ENCODE data around the gene NINJ1.
"Not testable (repeated sequence)": the region's sequence is repeated elsewhere in the genome, so short reads cannot be mapped to it uniquely, and the experiment has no call there.

NINJ1 gene

DNA sequence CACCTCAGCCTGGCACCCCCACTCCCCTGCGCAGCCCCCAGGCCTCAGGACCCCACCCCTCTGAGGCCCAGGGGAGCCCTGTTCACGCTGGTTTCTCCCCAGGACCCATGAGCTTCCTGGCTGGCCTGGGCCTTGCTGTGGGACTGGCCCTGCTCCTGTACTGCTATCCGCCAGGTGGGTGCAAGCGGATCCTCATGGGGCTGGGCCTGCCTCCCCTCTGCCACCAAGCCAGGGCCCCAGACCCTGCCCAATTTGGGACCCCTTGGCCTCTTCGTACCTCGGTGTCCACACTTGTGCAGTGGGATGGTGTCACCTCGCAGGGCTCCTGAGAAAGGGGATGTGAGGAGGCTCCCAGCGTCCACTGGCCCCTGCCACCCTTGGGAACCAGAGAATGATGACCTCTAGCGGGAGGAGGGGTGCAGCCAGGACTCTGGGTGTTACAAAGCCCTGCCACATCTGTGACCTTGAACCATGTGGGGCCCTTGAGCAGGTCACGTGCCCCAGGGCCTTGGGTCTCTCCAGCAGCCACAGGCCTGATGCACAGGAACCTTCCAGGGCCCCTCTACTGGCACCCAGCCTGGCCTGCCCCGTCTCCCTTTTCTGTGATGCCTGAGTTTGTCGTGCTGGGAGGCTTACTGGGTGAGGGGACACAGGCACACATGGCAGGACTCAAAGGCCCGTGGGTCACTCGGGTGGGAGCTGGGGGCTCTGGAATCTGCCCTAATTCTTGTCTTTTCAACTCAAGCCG, 21.8 kb downstream of the NINJ1 start:
- no peak overlapping the region for H3K4me3 ChIP-seq (ENCODE audit: low read length)
- no peaks in the 10 kb centered on the region for H3K27me3 ChIP-seq (ENCODE audit: control insufficient read depth, insufficient read depth, low read length)
- no peaks in the 10 kb centered on the region for H3K9me3 ChIP-seq (ENCODE audit: control insufficient read depth, low read length)
- peaks cover 5% of the 10 kb centered on the region for H3K36me3 ChIP-seq (ENCODE audit: control insufficient read depth, insufficient read depth, low read length)
- H3K4me1 ChIP-seq (ENCODE audit: control insufficient read depth, insufficient read depth, low read length): peaks cover 20% of the 10 kb centered on the region
- no peak overlapping the region for H3K9ac ChIP-seq (ENCODE audit: low read length)

DNA sequence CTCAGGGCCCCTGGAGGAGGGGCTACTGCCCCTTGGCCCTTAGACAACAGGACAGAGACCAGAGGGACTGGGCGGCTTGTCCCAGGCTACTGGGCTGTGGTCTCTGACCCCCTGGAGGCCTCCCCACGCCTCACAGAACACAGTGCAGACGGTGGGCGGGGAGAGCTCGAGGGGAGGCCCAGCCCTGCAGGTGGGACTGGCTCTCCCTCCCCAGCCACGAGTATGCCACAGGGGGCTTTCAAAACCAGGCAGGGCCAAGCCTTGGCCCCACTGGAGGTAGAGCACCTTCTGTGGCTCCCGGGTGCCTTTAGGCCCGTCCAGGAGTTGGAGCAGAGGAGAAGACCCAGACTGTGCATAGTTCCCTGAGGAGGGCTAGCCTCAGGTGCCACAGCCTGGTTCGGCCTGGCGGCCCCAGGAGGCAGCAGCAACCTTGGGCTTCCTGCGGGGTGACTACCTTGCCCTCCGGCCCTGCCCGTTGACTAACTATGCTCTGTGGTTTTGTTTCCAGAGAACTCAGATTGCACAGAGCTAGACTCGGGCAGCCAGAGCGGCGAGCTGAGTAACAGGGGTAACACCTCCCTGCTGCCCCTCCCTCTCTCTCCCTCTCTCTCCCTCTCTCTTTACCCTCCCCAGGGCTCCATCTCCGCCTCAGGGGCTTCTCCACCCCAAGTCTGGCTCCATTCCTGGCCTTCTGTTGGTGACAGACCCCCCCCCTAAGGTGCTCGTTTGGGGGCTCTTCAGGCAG, 22.5 kb downstream of the NINJ1 start:
- Histone ChIP-seq H3K36me3 (ENCODE audit: control insufficient read depth, insufficient read depth, low read length) (peaks cover 5% of the 10 kb centered on the region), H3K4me1 (ENCODE audit: control insufficient read depth, insufficient read depth, low read length) (peaks cover 27% of the 10 kb centered on the region), H3K9me3 (ENCODE audit: control insufficient read depth, low read length) (no peaks in the 10 kb centered on the region), H3K27me3 (ENCODE audit: control insufficient read depth, insufficient read depth, low read length) (no peaks in the 10 kb centered on the region), H3K4me3 (ENCODE audit: low read length) (no peak overlapping the region), H3K9ac (ENCODE audit: low read length) (no peak overlapping the region)

DNA sequence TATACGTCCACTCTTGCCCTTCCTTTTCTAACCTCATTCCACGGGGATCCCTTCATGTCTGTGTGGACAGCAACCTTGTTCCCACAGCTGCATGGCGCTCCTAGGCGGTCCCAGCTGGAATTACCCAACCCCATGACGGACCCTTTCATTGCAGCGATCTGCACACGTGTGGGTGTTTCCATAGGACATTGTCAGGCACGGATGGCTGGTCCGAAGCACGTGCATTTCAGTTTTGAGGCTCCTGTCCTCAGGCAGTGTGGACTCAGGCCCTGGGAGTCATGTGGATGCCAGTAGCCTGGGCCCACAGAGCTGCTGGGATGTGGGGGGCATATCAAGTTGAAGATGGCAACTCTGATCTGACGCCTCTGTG, 23.1 kb downstream of the NINJ1 start:
- Histone ChIP-seq H3K4me3 (ENCODE audit: low read length) (no peak overlapping the region), H3K27me3 (ENCODE audit: control insufficient read depth, insufficient read depth, low read length) (no peaks in the 10 kb centered on the region), H3K36me3 (ENCODE audit: control insufficient read depth, insufficient read depth, low read length) (peaks cover 5% of the 10 kb centered on the region), H3K9ac (ENCODE audit: low read length) (no peak overlapping the region), H3K9me3 (ENCODE audit: control insufficient read depth, low read length) (no peaks in the 10 kb centered on the region), H3K4me1 (ENCODE audit: control insufficient read depth, insufficient read depth, low read length) (peaks cover 21% of the 10 kb centered on the region)

DNA sequence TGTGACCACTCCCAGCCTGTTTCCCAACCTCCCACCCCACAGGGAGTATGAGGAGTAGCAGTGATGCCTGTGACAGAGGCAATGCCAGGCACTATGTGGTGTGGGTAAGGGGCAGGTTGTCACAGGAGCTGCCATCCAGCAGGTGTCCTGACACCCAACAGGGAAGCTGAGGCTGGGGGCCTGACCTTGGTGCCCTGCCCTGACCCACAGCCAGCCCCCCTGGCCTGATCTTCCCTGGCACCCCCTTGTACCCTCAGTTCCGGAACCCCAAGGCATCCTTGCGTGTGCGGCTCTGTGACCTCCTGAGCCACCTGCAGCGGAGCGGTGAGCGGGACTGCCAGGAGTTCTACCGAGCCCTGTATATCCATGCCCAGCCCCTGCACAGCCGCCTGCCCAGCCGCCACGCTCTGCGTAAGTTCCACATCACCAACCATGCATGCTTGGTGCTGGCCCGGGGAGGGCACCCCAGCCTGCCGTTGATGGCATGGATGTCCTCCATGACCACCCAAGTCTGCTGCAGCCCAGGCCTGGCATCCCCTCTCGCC, 23.7 kb downstream of the NINJ1 start:
- Histone ChIP-seq H3K9ac (ENCODE audit: low read length) (no peak overlapping the region), H3K4me3 (ENCODE audit: low read length) (no peak overlapping the region), H3K27me3 (ENCODE audit: control insufficient read depth, insufficient read depth, low read length) (no peaks in the 10 kb centered on the region), H3K9me3 (ENCODE audit: control insufficient read depth, low read length) (no peaks in the 10 kb centered on the region), H3K4me1 (ENCODE audit: control insufficient read depth, insufficient read depth, low read length) (peaks cover 20% of the 10 kb centered on the region), H3K36me3 (ENCODE audit: control insufficient read depth, insufficient read depth, low read length) (peaks cover 5% of the 10 kb centered on the region)

DNA sequence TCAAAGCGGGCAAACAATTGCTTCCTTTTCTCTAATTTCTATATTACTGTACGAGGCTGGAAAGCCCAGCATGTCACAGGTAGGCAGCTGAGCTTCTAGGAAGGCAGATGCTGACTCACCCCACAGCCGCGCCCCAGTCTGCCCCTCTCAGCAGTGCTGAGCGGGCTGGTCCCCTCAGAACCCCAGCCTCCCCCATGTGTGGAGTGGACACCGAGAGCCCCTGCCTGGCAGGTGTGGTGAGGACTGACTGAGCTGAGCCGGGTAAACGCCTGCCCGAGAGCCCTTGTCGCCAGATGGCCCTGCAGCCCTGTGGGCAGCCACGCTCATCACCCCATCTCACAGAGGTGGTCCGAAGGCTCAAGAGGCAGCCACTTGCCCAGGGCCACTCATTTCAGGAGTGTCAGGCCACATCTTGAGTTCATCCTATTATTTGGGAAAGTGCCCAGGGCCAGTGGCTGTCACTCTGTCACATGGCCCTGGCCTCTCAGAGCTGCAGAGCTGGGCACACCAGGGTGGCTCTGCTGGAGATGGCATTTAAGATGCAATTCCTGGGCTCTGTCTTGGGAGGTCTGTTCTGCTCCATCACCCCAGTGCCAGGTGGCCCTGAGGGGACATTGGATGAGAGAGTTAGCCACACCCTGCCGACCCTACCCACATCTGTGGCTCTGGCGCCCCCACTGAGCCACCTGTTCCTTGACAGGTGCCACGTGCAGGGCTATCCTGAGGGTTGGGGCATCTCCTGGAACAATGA, 25.6 kb downstream of the NINJ1 start:
- peaks cover 15% of the 10 kb centered on the region for H3K4me1 ChIP-seq (ENCODE audit: control insufficient read depth, insufficient read depth, low read length)
- H3K9me3 ChIP-seq (ENCODE audit: control insufficient read depth, low read length): no peaks in the 10 kb centered on the region
- H3K27me3 ChIP-seq (ENCODE audit: control insufficient read depth, insufficient read depth, low read length): no peaks in the 10 kb centered on the region
- no peak overlapping the region for H3K4me3 ChIP-seq (ENCODE audit: low read length)
- peaks cover 5% of the 10 kb centered on the region for H3K36me3 ChIP-seq (ENCODE audit: control insufficient read depth, insufficient read depth, low read length)
- no peak overlapping the region for H3K9ac ChIP-seq (ENCODE audit: low read length)

DNA sequence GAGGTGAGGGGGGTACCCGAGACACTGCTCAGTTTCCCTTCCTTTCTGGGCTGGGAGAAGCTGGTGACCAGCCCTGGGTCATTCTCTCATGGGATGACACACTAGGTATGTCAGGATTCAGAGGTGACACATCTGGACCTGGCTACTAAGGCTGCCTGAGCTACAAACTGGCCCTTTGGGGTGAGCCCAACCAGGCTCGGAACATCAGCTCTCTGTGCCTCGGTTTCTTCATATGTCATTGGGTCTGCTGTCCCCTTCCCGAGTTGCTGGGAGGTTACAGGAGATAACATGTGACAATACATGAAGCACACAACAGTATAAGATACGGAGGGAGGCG, 26.3 kb downstream of the NINJ1 start:
- no peaks in the 10 kb centered on the region for H3K27me3 ChIP-seq (ENCODE audit: control insufficient read depth, insufficient read depth, low read length)
- H3K4me1 ChIP-seq (ENCODE audit: control insufficient read depth, insufficient read depth, low read length): peaks cover 15% of the 10 kb centered on the region
- H3K4me3 ChIP-seq (ENCODE audit: low read length): no peak overlapping the region
- no peaks in the 10 kb centered on the region for H3K9me3 ChIP-seq (ENCODE audit: control insufficient read depth, low read length)
- H3K9ac ChIP-seq (ENCODE audit: low read length): no peak overlapping the region
- H3K36me3 ChIP-seq (ENCODE audit: control insufficient read depth, insufficient read depth, low read length): peaks cover 5% of the 10 kb centered on the region

DNA sequence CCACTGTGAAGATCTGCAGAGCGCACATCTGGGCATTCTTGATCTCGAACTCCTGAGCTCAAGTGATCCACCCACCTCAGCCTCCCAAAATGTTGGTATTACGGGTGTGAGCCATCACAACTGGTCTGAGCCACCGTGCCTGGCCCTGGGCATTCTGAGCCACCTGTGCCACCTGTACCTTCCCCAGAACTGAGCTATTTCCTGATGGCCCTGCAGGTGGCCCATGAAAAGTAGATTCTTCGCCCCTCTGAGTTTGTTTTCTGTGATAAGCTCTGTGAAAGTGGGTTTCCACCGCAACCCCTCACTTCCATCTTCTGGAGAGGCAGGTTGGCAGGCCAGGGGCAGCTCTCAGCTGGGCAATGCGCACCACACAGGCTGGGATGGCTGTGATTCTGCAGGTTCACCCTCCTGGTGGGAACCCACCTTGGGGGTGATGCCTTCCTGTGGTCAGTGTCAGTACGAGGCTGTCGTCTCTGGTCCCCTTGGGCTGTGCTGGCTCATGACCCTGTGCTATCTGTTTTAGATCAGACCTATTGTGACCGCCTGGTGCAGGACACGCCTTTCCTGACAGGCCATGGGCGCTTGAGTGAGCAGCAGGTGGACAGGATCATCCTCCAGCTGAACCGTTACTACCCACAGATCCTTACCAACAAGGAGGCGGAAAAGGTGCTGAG, 26.8 kb downstream of the NINJ1 start:
- Histone ChIP-seq H3K4me3 (ENCODE audit: low read length) (no peak overlapping the region), H3K36me3 (ENCODE audit: control insufficient read depth, insufficient read depth, low read length) (peaks cover 5% of the 10 kb centered on the region), H3K27me3 (ENCODE audit: control insufficient read depth, insufficient read depth, low read length) (no peaks in the 10 kb centered on the region), H3K4me1 (ENCODE audit: control insufficient read depth, insufficient read depth, low read length) (peaks cover 15% of the 10 kb centered on the region), H3K9me3 (ENCODE audit: control insufficient read depth, low read length) (no peaks in the 10 kb centered on the region), H3K9ac (ENCODE audit: low read length) (no peak overlapping the region)

DNA sequence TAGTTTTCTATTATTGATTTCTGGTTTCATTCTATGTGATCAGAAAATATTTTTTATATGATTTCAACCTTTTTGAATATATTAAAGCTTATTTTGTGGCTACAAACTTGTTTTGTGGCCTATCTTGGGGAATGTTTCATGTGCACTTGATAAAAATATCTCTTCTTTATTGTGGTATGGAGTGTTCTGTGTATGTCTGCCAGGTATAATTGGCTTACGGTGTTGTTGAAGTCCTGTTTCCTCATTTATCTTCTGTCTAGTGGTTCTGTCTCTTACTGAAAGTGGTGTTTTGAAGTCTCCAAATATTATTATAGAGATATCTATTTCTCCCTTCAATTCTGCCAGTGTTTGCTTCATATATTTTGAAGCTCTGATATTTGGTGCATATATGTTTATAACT, 28.4 kb downstream of the NINJ1 start:
- Histone ChIP-seq H3K36me3 (ENCODE audit: control insufficient read depth, insufficient read depth, low read length) (peaks cover 5% of the 10 kb centered on the region), H3K4me1 (ENCODE audit: control insufficient read depth, insufficient read depth, low read length) (peaks cover 15% of the 10 kb centered on the region), H3K9ac (ENCODE audit: low read length) (no peak overlapping the region), H3K9me3 (ENCODE audit: control insufficient read depth, low read length) (no peaks in the 10 kb centered on the region), H3K4me3 (ENCODE audit: low read length) (no peak overlapping the region), H3K27me3 (ENCODE audit: control insufficient read depth, insufficient read depth, low read length) (no peaks in the 10 kb centered on the region)

DNA sequence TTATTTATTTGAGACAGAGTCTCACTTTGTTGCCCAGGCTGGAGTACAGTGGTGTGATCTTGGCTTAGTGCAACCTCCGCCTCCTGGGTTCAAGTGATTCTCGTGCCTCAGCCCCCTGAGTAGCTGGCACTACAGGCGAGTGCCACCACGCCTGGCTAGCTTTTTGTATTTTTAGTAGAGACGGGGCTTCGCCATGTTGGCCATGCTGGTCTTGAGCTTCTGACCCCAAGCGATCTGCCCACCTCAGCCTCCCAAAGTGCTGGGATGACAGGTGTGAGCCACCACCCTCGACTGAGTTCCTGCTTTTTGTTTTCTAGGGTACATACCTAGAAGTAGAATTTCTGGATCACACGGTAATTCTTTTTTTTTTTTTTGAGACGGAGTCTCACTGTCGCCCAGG, 33.0 kb downstream of the NINJ1 start:
- H3K4me1 ChIP-seq (ENCODE audit: control insufficient read depth, insufficient read depth, low read length): peaks cover 31% of the 10 kb centered on the region
- not testable (repeated sequence) for H3K9ac ChIP-seq (ENCODE audit: low read length); H3K4me3 ChIP-seq (ENCODE audit: low read length); H3K9me3 ChIP-seq (ENCODE audit: control insufficient read depth, low read length); H3K27me3 ChIP-seq (ENCODE audit: control insufficient read depth, insufficient read depth, low read length); H3K36me3 ChIP-seq (ENCODE audit: control insufficient read depth, insufficient read depth, low read length)

DNA sequence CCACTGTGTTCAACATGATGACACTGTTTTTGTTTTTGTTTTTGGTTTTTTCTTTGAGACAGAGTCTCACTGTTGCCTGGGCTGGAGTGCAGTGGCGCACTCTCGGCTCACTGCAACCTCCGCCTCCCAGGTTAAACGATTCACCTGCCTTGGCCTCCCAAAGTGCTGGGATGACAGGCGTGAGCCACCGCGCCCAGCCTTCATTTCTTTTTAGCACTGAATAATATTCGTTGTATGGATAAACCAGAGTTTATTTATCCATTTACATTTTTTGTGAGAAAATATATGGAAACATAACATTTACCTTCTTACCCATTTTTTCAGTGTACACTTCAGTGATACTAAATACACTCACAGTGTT, 33.8 kb downstream of the NINJ1 start:
- Histone ChIP-seq H3K9me3 (ENCODE audit: control insufficient read depth, low read length) (no peaks in the 10 kb centered on the region), H3K4me1 (ENCODE audit: control insufficient read depth, insufficient read depth, low read length) (peaks cover 31% of the 10 kb centered on the region), H3K27me3 (ENCODE audit: control insufficient read depth, insufficient read depth, low read length) (no peaks in the 10 kb centered on the region), H3K9ac (ENCODE audit: low read length) (no peak overlapping the region), H3K4me3 (ENCODE audit: low read length) (no peak overlapping the region), H3K36me3 (ENCODE audit: control insufficient read depth, insufficient read depth, low read length) (no peaks in the 10 kb centered on the region)

DNA sequence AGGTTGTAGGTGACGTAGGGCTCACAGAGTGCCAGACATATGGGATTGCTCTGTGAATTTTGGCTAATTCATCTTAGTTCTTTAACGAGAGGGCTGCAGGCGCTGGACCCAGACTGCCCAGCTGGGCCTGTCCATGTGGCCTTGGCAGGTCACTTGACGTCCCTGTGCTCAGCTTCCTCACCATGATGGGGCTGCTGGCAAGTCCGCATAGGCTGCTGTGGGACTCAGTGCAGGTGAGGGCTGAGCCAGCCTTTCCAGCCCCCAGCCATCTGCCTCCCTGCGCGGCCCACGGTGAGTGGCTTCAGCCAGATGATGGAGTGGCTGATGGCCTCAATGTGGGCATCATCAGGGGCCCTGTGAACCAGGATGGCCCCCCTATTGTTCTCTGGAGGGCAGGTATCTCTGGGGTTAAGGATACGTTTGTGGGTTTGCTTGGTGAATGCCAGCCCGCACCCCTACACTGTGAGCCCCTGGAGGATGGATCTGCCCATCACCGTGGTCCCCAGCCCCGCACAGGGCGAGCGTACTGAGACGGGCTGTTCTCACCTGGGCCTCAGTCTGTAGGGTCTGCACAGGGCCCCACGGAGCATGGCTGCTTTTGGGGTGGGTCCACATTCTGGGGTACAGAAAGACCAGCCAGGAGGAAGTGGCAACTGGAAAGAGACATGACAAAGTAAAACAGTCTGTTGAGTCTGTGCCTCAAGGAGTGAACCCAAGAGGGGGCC, 34.3 kb downstream of the NINJ1 start:
- no peak overlapping the region for H3K4me3 ChIP-seq (ENCODE audit: low read length)
- no peaks in the 10 kb centered on the region for H3K27me3 ChIP-seq (ENCODE audit: control insufficient read depth, insufficient read depth, low read length)
- no peaks in the 10 kb centered on the region for H3K36me3 ChIP-seq (ENCODE audit: control insufficient read depth, insufficient read depth, low read length)
- H3K4me1 ChIP-seq (ENCODE audit: control insufficient read depth, insufficient read depth, low read length): peaks cover 36% of the 10 kb centered on the region
- no peak overlapping the region for H3K9ac ChIP-seq (ENCODE audit: low read length)
- H3K9me3 ChIP-seq (ENCODE audit: control insufficient read depth, low read length): no peaks in the 10 kb centered on the region

Data from mucosa of stomach (tissue), 1 donor.